Lower leg skin (tissue), 3 donors: ENCODE results near the gene RB1.

Source experiments
- POLR2A ChIP-seq, 2 donors: fragments of 450-650 bp; IDR thresholded peaks; one replicate each; pipeline ENCODE4 v1.6.1; 2016 to 2017; ENCODE audit warnings: antibody characterized with exemption in 2 of 2, mild to moderate bottlenecking in 1 of 2, moderate library complexity in 1 of 2
- TF ChIP-seq, protein P1 (sequence below), 3 donors: fragments of 450-650 bp; IDR thresholded peaks; one replicate each; pipeline ENCODE4 v1.5.1; 2016; ENCODE audit warnings: antibody characterized with exemption in 3 of 3, mild to moderate bottlenecking in 3 of 3, moderate library complexity in 2 of 3

DNA sequence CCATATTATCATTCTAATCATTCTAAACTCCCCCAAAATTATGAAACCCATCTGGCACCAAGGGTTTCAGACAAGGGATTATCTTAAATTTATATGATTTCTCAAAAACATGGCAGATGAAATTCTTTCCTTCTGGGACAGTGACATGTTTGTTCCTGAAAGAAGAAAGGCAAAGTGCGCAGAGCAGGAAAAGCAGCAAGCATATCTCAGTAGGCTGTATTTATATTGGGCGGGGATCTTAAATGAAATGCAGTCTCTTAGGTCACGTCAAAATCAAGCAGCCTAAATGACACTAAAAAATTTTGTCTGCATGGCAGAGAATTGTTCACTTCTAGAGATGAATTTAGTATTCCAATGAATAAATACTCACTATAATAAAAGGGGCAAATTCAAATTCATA, 180.0 kb downstream of the RB1 start:
- no peak for TF ChIP-seq POLR2A (IDR thresholded peaks at IDR 0.05)
- TF ChIP-seq, protein P1, sequence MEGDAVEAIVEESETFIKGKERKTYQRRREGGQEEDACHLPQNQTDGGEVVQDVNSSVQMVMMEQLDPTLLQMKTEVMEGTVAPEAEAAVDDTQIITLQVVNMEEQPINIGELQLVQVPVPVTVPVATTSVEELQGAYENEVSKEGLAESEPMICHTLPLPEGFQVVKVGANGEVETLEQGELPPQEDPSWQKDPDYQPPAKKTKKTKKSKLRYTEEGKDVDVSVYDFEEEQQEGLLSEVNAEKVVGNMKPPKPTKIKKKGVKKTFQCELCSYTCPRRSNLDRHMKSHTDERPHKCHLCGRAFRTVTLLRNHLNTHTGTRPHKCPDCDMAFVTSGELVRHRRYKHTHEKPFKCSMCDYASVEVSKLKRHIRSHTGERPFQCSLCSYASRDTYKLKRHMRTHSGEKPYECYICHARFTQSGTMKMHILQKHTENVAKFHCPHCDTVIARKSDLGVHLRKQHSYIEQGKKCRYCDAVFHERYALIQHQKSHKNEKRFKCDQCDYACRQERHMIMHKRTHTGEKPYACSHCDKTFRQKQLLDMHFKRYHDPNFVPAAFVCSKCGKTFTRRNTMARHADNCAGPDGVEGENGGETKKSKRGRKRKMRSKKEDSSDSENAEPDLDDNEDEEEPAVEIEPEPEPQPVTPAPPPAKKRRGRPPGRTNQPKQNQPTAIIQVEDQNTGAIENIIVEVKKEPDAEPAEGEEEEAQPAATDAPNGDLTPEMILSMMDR (IDR thresholded peaks at IDR 0.05): no peak
